CD4-positive, alpha-beta T cell (primary cell): ENCODE data around the gene PILRA. TPM values are rescaled to one million over a fixed set of nuclear protein-coding genes. Genes with fewer than 3 reads are reported as not detected.

Experiments
- ATAC-seq: fragments of 200-7000 bp; cut with Tn5 transposase; one replicate; pipeline ENCODE4 v1.10.0; 2022; ENCODE audit warnings: mild to moderate bottlenecking; ENCODE audit not compliant: poor library complexity
- CTCF ChIA-PET: fragments of 350-600 bp; sonication (Branson Sonifier 250); formaldehyde crosslinking; loops from one replicate; lab custom pipeline; 2021; ENCODE audit warnings: antibody characterized with exemption, inconsistent platforms; lab: Charles Lee
- POLR2A ChIA-PET: fragments of 350-600 bp; sonication (Branson Sonifier 250); formaldehyde crosslinking; loops from one replicate; lab custom pipeline; 2021; ENCODE audit warnings: antibody characterized with exemption, inconsistent platforms; lab: Charles Lee
- DNase-seq, 14 experiments: peaks; one replicate each; pipeline ENCODE4 v3.0.0-alpha.2; 2013 to 2020; ENCODE audit warnings: mixed read lengths in 2 of 14
- H3K27ac ChIP-seq, 2 donors: one replicate each; pipeline versions ENCODE4 v1.5.1 to v1.7.0; 2013; ENCODE audit warnings: low read length in 2 of 2, low read depth in 1 of 2, mild to moderate bottlenecking in 1 of 2
- H3K27me3 ChIP-seq, 2 experiments: 1 replicate in 1 of 2; 2 replicates in 1 of 2; pipeline versions ENCODE4 v1.6.1 to v1.7.0; 2013; ENCODE audit warnings: low read length in 2 of 2, control low read depth in 1 of 2, mild to moderate bottlenecking in 1 of 2, moderate library complexity in 1 of 2; ENCODE audit not compliant: insufficient read depth in 2 of 2, control insufficient read depth in 1 of 2
- H3K36me3 ChIP-seq: one replicate; pipeline ENCODE4 v1.6.1; 2013; ENCODE audit warnings: low read length, control low read depth; ENCODE audit not compliant: insufficient read depth
- H3K4me1 ChIP-seq: one replicate; pipeline ENCODE4 v1.6.1; 2013; ENCODE audit warnings: low read length, control low read depth; ENCODE audit not compliant: insufficient read depth
- H3K4me3 ChIP-seq: one replicate; pipeline ENCODE4 v1.5.1; 2013; ENCODE audit warnings: mild to moderate bottlenecking, low read length, moderate library complexity
- H3K9me3 ChIP-seq, 2 experiments: 1 replicate in 1 of 2; 2 replicates in 1 of 2; pipeline versions ENCODE4 v1.6.1 to v1.7.0; 2013; ENCODE audit warnings: low read length in 2 of 2, mild to moderate bottlenecking in 2 of 2, control low read depth in 1 of 2, moderate library complexity in 1 of 2; ENCODE audit not compliant: control insufficient read depth in 1 of 2, insufficient read depth in 1 of 2
- H3K27ac Mint-ChIP-seq: one replicate; pipeline ENCODE4 v1.8.0; 2020; ENCODE audit warnings: mixed read lengths
- H3K27me3 Mint-ChIP-seq: one replicate; pipeline ENCODE4 v1.8.0; 2021; ENCODE audit warnings: mixed read lengths
- H3K36me3 Mint-ChIP-seq: one replicate; pipeline ENCODE4 v1.8.0; 2021; ENCODE audit warnings: low read depth, mixed read lengths
- H3K4me1 Mint-ChIP-seq: one replicate; pipeline ENCODE4 v1.8.0; 2021; ENCODE audit warnings: low read depth, mixed read lengths
- H3K4me3 Mint-ChIP-seq: one replicate; pipeline ENCODE4 v1.8.0; 2020; ENCODE audit warnings: mild to moderate bottlenecking, mixed read lengths
- H3K9me3 Mint-ChIP-seq: one replicate; pipeline ENCODE4 v1.8.0; 2020; ENCODE audit warnings: mixed read lengths
- intact Hi-C, 2 experiments: fragments of 100-400 bp; cut with DNase I in 1 of 2; cut with micrococcal nuclease in 1 of 2; formaldehyde crosslinking; loops; one replicate each; pipeline versions ENCODE4 v1.15.1 to v1.9.0; 2023 to 2025; cut with DNase I, micrococcal nuclease
- total RNA-seq, 174 experiments: library from RNA in 2 of 174; stranded (reverse) in 2 of 174; gene quantifications; one replicate each; pipeline ENCODE4 v1.2.3 and lab custom pipeline; 2021 to 2026
- TF ChIP-seq, protein P1 (sequence below): fragments of 200-600 bp; IDR thresholded peaks from one replicate; pipeline ENCODE4 v1.8.0; 2022; ENCODE audit warnings: antibody characterized with exemption, mild to moderate bottlenecking

The PILRA gene
- total RNA-seq, 2 experiments from 2014 or later: 4.6 to 5.3 TPM

DNA sequence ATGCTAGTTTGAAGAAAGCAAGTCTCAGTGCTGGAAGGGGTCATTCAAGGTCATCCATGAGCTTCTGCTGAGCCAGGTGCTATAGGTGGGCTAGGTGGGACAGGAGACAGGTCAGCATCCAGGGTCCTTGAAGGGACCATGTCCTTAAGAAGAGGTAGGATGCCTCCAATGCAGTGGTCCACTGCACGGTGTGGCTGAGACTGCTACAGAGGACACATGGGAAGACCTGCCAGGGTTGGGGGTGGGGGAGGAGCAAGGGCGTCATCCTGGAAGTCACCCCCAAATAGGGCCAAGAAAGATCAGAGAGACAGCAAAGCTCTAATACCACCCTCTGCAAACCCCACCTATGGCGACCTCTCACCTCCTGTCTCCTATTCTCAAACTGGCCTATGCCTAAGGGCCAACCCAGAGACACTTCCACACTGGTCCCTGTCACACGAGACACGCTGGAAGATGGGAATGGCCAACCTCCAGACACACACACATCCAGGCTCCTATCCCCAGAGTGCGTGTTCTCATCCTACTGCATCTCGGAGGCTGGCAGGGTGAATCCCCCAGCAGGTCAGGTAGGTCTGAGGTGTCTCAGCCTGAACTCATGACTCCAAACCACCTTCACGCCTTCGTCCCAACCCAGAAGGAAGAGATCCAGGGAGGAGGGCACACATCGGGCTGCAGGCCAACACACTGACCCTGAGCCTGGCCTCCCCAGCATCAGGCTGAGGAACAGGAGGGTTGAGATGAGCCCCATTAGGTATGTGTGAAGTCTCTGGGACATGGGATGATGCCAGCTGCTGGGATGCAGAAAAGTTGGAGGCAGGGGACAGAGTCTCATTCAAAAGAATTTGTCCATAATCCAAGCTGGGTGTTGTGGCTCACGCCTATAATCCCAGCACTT is 68.6 kb downstream of the PILRA start:
- DNase-seq (peak in 1 of 14 experiments; percentile 27), ATAC-seq (no peak)
- POLR2A ChIA-PET: interaction anchor here (1.2 to 6.0 kb wide), 2 partner anchors 12 to 143 kb away, joined by 3 to 84 read pairs; partner anchors contain the start of genes MEPCE and ZCWPW1
- H3K4me1 Mint-ChIP-seq: peaks cover 6% of the 10 kb centered on the region
- no peak overlapping the region for H3K4me3 Mint-ChIP-seq
- CTCF ChIA-PET: no interaction called here
- no peaks in the 10 kb centered on the region for H3K36me3 Mint-ChIP-seq
- Histone ChIP-seq H3K27ac (no peak overlapping the region), H3K27me3 (no peaks in the 10 kb centered on the region), H3K9me3 (no peaks in the 10 kb centered on the region), H3K36me3 (no peaks in the 10 kb centered on the region), H3K4me1 (peaks cover 21% of the 10 kb centered on the region), H3K4me3 (no peak overlapping the region)
- TF ChIP-seq, protein P1, sequence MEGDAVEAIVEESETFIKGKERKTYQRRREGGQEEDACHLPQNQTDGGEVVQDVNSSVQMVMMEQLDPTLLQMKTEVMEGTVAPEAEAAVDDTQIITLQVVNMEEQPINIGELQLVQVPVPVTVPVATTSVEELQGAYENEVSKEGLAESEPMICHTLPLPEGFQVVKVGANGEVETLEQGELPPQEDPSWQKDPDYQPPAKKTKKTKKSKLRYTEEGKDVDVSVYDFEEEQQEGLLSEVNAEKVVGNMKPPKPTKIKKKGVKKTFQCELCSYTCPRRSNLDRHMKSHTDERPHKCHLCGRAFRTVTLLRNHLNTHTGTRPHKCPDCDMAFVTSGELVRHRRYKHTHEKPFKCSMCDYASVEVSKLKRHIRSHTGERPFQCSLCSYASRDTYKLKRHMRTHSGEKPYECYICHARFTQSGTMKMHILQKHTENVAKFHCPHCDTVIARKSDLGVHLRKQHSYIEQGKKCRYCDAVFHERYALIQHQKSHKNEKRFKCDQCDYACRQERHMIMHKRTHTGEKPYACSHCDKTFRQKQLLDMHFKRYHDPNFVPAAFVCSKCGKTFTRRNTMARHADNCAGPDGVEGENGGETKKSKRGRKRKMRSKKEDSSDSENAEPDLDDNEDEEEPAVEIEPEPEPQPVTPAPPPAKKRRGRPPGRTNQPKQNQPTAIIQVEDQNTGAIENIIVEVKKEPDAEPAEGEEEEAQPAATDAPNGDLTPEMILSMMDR: no peak
- no peaks in the 10 kb centered on the region for H3K9me3 Mint-ChIP-seq
- H3K27me3 Mint-ChIP-seq: no peaks in the 10 kb centered on the region
- no peak overlapping the region for H3K27ac Mint-ChIP-seq
- intact Hi-C loops: no loop called here

DNA sequence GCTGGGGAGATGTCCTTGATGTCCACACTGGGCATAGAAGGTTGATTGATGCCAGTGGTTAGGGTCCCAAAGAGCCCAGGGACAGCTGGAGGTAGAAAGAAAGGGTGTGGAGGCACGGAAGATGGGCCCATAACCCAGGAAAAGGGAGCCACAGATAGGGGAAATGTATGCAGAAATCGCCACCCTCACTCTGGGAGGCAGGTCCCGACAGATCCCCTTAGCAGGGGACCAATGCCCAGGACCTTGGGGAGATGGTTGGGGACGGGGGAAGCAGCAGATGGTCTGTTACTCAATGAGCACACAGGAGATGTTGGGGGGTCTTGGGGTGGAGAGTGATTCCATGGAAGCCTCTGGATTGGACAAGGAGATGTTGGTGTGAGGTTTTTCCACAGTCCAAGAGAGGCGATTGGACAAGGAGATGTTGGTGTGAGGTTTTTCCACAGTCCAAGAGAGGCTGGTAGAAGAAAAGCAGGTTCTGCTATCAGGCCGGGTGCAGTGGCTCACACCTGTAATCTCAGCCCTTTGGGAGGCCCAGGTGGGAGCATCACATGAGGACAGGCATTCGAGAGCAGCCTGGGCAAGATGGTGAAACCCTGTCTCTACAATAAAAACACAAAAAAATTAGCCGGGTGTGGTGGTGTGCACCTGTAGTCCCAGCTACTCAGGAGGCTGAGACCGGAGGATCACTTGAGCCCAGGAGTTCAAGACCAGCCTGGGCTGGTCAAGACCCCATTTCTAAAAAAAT is 70.0 kb downstream of the PILRA start:
- CTCF ChIA-PET: interaction anchor here (0.5 kb wide), 1 partner anchor 117 kb away, joined by 4 read pairs; no protein-coding TSS in a partner anchor
- H3K27me3 ChIP-seq: no peaks in the 10 kb centered on the region
- Mint-ChIP-seq H3K27me3 (no peaks in the 10 kb centered on the region), H3K27ac (no peak overlapping the region), H3K36me3 (no peaks in the 10 kb centered on the region), H3K4me3 (no peak overlapping the region), H3K9me3 (no peaks in the 10 kb centered on the region), H3K4me1 (peaks cover 6% of the 10 kb centered on the region)
- H3K27ac ChIP-seq: no peak overlapping the region
- no peak for ATAC-seq
- TF ChIP-seq, protein P1: no peak
- H3K4me1 ChIP-seq: peaks cover 16% of the 10 kb centered on the region
- no peak overlapping the region for H3K4me3 ChIP-seq
- intact Hi-C loops: no loop called here
- H3K36me3 ChIP-seq: no peaks in the 10 kb centered on the region
- peak in 1 of 14 experiments; percentile 23 for DNase-seq
- H3K9me3 ChIP-seq: no peaks in the 10 kb centered on the region
- POLR2A ChIA-PET: interaction anchor here (0.7 to 2.8 kb wide), 2 partner anchors 15 to 105 kb away, joined by 3 to 10 read pairs; partner anchors contain the start of gene ZCWPW1
